Measurements from ENCODE around the gene STXBP1. TPM values are rescaled to one million over a fixed set of nuclear protein-coding genes. Genes with fewer than 3 reads are reported as not detected.
A peak's percentile ranks its signal among the peaks of the same experiment; 100 is the strongest.

The STXBP1 gene
- total RNA-seq, 1 experiment from 2014 or later = 15.0 TPM

GRCh38 chr9:127654619-127655018 is 42.5 kb downstream of the STXBP1 start:
- no peak for DNase-seq (ENCODE audit: low read depth)

GRCh38 chr9:127658428-127658827 is 46.4 kb downstream of the STXBP1 start:
- no peak for DNase-seq (ENCODE audit: low read depth)

GRCh38 chr9:127660886-127661741 is 49.0 kb downstream of the STXBP1 start:
- DNase-seq (ENCODE audit: low read depth) = no peak

GRCh38 chr9:127662617-127663016 is 50.5 kb downstream of the STXBP1 start:
- DNase-seq (ENCODE audit: low read depth) = no peak

GRCh38 chr9:127664324-127664677 is 52.2 kb downstream of the STXBP1 start:
- no peak for DNase-seq (ENCODE audit: low read depth)

DNA sequence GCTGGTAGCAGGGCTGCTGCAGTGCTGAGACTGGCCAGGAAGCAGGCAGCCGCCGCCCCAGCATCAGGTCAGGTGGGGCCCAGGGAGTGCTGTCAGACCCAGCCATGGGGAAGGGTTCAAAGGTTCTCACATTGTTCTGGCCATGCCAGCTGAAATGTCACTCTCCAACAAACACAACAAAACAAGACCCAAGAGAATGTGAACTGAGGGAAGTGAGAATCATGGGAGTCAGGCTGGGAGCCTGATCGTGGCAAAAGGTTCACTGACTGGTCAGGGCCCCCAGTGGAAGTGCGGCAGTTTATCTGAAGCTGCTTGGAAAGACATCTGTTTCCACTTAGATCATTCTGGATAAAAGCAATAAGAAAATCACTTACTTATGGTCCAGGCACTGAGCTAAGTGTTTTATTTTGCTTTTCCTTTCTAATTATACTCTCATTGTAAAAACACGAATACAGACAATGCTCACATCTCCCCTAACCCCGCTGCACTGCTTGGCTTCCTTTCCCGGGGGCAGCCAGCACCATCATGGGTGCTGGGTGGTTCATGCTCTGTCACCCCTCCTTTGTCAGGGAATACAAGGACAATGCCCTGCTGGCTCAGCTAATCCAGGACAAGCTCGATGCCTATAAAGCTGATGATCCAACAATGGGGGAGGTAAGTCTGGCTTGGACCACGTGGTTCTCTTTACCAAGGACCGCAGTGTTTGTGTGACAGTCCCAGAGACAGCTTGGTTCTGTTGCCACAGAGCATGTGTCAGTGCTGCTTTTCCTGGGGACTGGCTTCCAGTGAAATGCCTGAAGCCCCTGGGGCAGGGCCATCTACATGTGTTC is 52.8 kb downstream of the STXBP1 start:
- DNase-seq (ENCODE audit: low read depth) = no peak

GRCh38 chr9:127667127-127667844 is 55.2 kb downstream of the STXBP1 start:
- no peak for DNase-seq (ENCODE audit: low read depth)

DNA sequence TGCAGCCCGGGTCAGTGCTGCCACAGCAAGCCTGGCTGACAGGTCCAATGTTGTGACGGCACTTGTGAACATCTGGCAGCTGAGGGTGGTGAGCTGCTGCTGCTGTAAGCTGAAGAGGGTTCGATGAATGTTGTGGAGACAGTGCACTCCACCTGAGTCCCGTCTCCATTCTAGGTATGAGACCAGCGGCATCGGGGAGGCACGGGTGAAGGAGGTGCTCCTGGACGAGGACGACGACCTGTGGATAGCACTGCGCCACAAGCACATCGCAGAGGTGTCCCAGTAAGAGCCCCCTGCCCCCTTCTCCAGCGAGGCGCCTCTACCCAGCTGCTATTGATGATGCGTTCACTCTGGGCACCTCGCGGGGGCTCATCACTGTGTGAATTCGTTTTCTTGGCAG is 55.8 kb downstream of the STXBP1 start:
- DNase-seq (ENCODE audit: low read depth) = no peak

GRCh38 chr9:127673234-127673633 is 61.2 kb downstream of the STXBP1 start:
- no peak for DNase-seq (ENCODE audit: low read depth)

DNA sequence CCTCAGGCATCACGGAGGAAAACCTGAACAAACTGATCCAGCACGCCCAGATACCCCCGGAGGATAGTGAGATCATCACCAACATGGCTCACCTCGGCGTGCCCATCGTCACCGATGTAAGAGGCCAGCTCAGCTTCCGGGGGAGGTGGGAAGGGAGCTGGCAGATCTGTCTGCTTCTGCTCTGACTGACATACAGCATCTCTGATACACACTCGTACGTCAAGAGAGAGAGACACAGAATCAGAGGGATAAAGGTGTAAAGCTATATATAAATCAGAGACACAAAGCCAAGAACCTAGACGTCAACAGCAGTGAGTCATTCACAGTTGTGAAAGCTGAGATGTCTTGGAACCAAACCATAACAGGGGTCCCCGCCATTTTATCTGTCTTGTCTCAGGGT is 64.6 kb downstream of the STXBP1 start:
- DNase-seq (ENCODE audit: low read depth) = no peak

- DNase-seq (ENCODE audit: low read depth) = no peak
These were observed 67.4 kb downstream of the STXBP1 start for GRCh38 chr9:127679506-127679905.

DNA sequence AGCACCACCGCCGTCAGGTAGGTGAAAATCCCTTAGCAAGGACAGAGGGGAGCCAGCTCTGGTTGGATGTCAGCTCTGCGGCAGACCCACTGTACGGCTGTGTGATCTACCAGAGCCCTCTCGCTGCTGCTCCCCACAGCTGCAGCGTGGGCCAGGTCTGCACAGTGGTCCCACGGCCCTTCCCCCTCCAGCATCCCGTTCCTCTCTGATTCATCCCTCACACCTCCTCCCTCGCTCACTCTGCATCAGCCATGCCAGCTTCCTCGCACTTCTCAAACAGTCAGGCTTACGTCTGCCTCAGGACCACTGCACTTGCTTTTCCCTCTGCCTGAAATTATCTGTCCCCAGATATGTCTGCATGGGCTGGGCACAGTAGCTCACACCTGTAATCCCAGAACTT is 68.1 kb downstream of the STXBP1 start:
- no peak for DNase-seq (ENCODE audit: low read depth)

DNA sequence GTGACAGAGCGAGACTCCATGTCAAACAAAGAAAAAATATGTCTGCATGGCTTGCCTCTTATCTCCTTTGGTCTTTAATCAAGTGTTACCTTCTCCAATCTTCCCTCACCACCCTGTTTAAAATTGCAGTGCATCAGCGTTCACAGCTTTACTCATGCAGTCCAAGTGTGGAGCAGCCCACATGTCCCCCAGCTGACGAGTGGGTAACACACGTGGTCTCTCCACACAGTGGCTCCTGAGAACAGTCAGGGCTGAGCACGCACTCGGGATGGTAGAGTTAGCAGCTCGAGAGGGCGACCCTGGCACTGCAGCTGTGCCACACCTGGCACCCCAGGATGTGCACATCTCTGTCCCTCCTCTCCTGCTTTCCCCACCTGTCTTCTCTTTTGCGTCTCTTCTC is 68.8 kb downstream of the STXBP1 start:
- no peak for DNase-seq (ENCODE audit: low read depth)

- DNase-seq (ENCODE audit: low read depth) = peak; percentile 56
These were observed 70.5 kb downstream of the STXBP1 start for GRCh38 chr9:127682351-127683136.

DNA sequence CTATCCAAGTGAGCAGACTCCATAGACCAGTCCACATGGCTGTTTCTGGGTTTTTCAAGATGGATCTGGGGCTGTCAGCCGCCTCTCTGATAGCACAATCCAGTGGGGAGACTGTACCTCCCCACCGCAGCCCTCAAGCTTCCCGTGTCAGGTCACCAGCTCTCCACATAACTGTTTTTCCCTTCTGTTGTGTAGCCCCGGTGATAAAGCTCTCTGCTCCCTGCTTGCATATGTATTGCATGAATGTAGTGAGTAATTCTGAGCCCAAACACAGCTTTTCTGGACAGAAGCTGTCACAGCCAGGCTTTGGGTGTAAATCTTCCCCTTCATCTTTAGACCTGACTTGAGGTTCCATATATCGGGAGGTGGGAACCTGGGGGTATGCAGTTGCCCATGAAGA is 71.6 kb downstream of the STXBP1 start:
- peak; percentile 87 for DNase-seq (ENCODE audit: low read depth)

DNA sequence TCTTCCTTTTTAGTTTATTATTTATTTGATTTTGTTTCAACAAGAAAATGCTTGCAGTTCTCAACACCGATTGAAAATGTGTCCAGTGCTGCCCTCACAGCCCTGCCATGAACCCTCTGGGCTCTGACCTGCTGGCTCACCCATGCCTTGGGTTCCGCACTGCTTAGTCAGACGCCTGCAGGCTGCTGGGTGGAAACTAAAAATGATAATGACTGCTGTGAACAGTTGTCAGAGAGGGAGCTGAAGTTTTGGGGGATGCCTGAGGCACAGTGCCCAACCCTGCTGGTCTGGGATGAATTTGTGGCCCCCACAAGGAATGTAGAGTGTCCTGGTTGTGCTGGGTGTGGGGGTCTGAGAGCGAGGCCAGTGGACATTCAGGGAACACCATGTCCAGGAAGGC is 72.5 kb downstream of the STXBP1 start:
- DNase-seq (ENCODE audit: low read depth) = peak; percentile 88

DNA sequence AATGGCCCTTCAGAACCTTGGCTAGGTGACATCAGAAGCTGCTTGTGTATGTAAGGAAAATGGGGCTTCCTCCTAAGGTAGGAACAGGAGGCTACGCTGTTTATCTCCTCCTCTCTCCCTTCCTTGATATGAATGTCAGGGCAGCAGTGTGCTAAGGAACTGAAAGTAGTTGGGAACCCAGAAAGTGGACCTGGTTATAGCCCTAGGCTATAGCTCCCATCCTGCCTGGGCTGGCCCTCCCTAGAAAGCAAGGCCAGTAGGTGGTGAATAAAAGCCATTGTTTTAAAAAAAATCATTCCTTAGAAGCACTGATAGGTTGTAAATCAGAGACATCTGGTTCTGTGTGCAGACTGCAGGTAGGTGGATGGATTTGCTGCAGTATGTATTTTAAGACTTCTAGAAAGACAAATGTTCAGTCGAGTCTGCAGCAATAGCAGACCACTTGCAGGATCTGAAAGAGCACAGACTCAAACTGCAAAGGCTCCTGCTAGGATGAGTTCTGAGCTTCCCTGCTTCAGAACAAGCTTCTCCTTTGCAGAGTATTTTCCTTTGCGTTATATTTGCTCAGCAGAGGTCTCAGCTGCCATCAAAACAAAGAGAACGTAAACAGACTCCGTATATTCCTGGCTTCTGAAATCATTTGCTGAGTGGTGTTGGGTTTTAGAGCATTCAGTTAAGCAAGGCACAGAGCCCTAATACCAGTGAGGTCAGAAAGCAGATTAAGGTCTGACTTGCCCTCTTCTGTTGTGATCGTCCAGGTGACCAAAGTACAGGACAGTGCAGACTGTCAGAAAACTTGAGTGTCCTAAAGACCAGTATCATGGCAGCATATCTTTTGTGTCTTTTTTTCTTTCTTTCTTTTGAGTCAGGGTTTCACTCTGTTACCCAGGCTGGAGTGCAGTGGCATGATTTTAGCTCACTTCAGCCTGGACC is 74.7 kb downstream of the STXBP1 start:
- DNase-seq (ENCODE audit: low read depth) = peak; percentile 50

DNA sequence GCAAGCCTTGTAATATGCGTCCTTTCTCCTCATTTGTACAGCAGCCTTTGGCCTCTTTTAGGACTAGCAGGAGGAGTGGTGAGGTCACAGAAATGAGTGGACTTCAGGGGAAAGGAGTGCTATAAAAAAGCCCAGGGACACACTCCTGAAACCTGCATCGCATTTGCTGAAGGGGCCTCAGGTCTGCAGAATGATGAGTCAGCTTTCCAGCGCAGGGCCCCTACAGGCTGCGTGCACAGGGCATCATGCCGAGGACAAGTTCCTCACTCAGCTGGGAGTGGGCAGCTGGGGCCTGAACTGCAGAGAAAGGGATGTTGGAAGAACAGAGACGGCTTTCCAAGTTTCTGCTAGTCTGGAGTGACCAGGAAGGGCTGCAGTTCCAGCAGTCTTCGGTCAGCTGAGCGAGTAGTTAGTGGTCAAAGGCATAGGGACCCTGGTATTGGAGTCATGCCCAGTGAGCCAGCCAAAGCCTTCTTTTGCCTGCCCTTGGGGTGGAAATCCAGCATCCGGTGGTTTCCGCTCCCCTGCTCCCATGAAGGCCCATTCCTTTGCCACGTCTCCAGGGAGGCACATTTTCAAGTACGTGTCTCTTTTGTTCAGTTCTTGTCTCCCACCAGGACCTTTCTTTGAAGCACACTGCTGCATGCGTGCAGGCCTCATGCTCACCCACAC is 77.4 kb downstream of the STXBP1 start:
- DNase-seq (ENCODE audit: low read depth) = no peak

DNA sequence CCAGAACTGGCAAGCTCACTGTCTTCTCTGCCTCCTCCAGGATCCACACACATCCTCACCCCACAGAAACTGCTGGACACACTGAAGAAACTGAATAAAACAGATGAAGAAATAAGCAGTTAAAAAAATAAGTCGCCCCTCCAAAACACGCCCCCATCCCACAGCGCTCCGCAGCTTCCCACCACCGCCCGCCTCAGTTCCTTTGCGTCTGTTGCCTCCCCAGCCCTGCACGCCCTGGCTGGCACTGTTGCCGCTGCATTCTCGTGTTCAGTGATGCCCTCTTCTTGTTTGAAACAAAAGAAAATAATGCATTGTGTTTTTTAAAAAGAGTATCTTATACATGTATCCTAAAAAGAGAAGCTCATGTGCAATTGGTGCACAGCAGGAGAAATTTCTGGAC is 78.7 kb downstream of the STXBP1 start:
- no peak for DNase-seq (ENCODE audit: low read depth)

DNA sequence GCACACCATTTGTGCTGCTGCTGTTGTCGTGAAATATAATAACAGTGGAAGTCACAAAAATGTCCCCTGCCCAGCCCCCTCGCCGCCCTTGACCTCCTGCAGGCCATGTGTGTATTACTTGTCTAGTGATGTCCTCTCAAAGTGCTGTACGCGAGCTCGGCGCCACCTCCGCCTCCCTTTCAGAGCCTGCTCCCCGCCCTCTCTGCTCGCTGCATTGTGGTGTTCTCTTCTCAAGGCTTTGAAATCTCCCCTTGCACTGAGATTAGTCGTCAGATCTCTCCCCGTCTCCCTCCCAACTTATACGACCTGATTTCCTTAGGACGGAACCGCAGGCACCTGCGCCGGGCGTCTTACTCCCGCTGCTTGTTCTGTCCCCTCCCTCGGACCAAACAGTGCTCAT is 80.0 kb downstream of the STXBP1 start:
- no peak for DNase-seq (ENCODE audit: low read depth)

All from M059J (cell line).